GM12878 (cell line): ENCODE results near the gene OR4D2. TPM values are rescaled to one million over a fixed set of nuclear protein-coding genes. Genes with fewer than 3 reads are reported as not detected.

Source experiments
- ATAC-seq: fragments of 200-7000 bp; cut with Tn5 transposase; 3 replicates; pipeline ENCODE4 v1.9.1; 2020; ENCODE audit warnings: mild to moderate bottlenecking, moderate library complexity
- BruUV-seq: library from RNA; stranded (reverse); fragments of 400-500 nt; replicated peaks from 2 replicates; lab custom pipeline; 2021; lab: Mats Ljungman, UMichigan
- CTCF ChIA-PET: fragments of 300-600 bp; sonication (Branson Sonifier 250); formaldehyde crosslinking; extraction: SDS; loops from one replicate; lab custom pipeline; 2021; ENCODE audit warnings: inconsistent platforms; lab: Yijun Ruan, JAX
- POLR2A ChIA-PET: fragments of 350-600 bp; formaldehyde crosslinking; extraction: SDS; loops from one replicate; lab custom pipeline; 2021; ENCODE audit warnings: inconsistent platforms; lab: Charles Lee
- RAD21 ChIA-PET: fragments of 300-600 bp; sonication (Branson Sonifier 250); formaldehyde crosslinking; loops from one replicate; lab custom pipeline; 2023; ENCODE audit warnings: antibody characterized with exemption; ENCODE audit not compliant: unreplicated experiment; lab: Charles Lee
- SMC1A ChIA-PET: fragments of 300-600 bp; sonication (Branson Sonifier 250); formaldehyde crosslinking; loops from one replicate; lab custom pipeline; 2023; ENCODE audit not compliant: unreplicated experiment, uncharacterized antibody; lab: Charles Lee
- DNase-seq: peaks from one replicate; pipeline ENCODE4 v3.0.0-alpha.2; 2011; ENCODE audit warnings: low read depth, low spot score
- FAIRE-seq: peaks from 3 replicates; lab custom pipeline; 2011; peaks lifted over from hg19 to GRCh38; lab: Jason Lieb, UNC
- H2AFZ ChIP-seq: 2 replicates; pipeline ENCODE4 v1.6.0; 2011; ENCODE audit warnings: low read depth, low read length, control low read depth; ENCODE audit not compliant: control insufficient read depth
- H3K27ac ChIP-seq: 2 replicates; pipeline ENCODE4 v1.5.1; 2011; ENCODE audit warnings: control low read depth; ENCODE audit not compliant: control insufficient read depth, insufficient read depth
- H3K27me3 ChIP-seq, 2 experiments: replicated peaks in 1 of 2; 2 replicates each; pipeline versions ENCODE4 v1.6.0 to v1.6.1; 2011; ENCODE audit warnings: low read length in 1 of 2; ENCODE audit not compliant: control insufficient read depth in 2 of 2, insufficient read depth in 2 of 2
- H3K36me3 ChIP-seq, 2 experiments: 2 replicates each; pipeline ENCODE4 v1.5.1; 2011; ENCODE audit warnings: low read length in 1 of 2; ENCODE audit not compliant: control insufficient read depth in 2 of 2, insufficient read depth in 2 of 2
- H3K4me1 ChIP-seq: 2 replicates; pipeline ENCODE4 v1.6.1; 2011; ENCODE audit warnings: mild to moderate bottlenecking, low read length, moderate library complexity, mixed read lengths; ENCODE audit not compliant: control insufficient read depth, insufficient read depth
- H3K4me2 ChIP-seq: 2 replicates; pipeline ENCODE4 v1.6.0; 2011; ENCODE audit warnings: control low read depth; ENCODE audit not compliant: control insufficient read depth, insufficient read depth
- H3K4me3 ChIP-seq: fragments of 200-600 bp; sonication (generic); 2 replicates; pipeline ENCODE4 v1.5.1; 2016
- H3K79me2 ChIP-seq: 2 replicates; pipeline ENCODE4 v1.6.0; 2011; ENCODE audit warnings: low read length; ENCODE audit not compliant: control insufficient read depth, insufficient read depth
- H3K9ac ChIP-seq: 2 replicates; pipeline ENCODE4 v1.8.0; 2011; ENCODE audit warnings: low read length, control low read depth, mixed read lengths; ENCODE audit not compliant: control insufficient read depth, insufficient read depth
- H3K9me3 ChIP-seq: replicated peaks from 3 replicates; pipeline ENCODE4 v1.5.1; 2011; ENCODE audit warnings: mild to moderate bottlenecking, low read length; ENCODE audit not compliant: control insufficient read depth, insufficient read depth
- H4K20me1 ChIP-seq: 2 replicates; pipeline ENCODE4 v1.6.0; 2011; ENCODE audit not compliant: control insufficient read depth, insufficient read depth
- FOS ChIP-seq: IDR thresholded peaks from 3 replicates; pipeline ENCODE4 v1.6.1; 2011; ENCODE audit warnings: borderline replicate concordance; ENCODE audit not compliant: insufficient read length; ENCODE audit errors: extremely low read depth
- FOXM1 ChIP-seq: IDR thresholded peaks from 2 replicates; pipeline ENCODE4 v1.6.1; 2012; ENCODE audit warnings: low read depth, mild to moderate bottlenecking, inconsistent platforms, low read length, moderate library complexity
- HDAC2 ChIP-seq: fragments of 200-600 bp; sonication (generic); IDR thresholded peaks from 2 replicates; pipeline ENCODE4 v1.6.1; 2017
- HDAC6 ChIP-seq: fragments of 200-600 bp; sonication (generic); IDR thresholded peaks from one replicate; pipeline ENCODE4 v1.8.0; 2017; ENCODE audit warnings: antibody characterized with exemption; ENCODE audit not compliant: unreplicated experiment
- KAT2A ChIP-seq: conservative IDR thresholded peaks from 2 replicates; pipeline ENCODE4 v1.6.1; 2011; ENCODE audit warnings: low read depth, low read length; ENCODE audit not compliant: control insufficient read depth
- MTA2 ChIP-seq: fragments of 450-650 bp; IDR thresholded peaks from 2 replicates; pipeline ENCODE4 v1.6.1; 2016; ENCODE audit warnings: low read depth, mild to moderate bottlenecking, moderate library complexity
- NR2C2 ChIP-seq: IDR thresholded peaks from 2 replicates; pipeline ENCODE4 v1.6.1; 2011; ENCODE audit warnings: borderline replicate concordance, low read depth; ENCODE audit not compliant: control insufficient read depth, insufficient read length
- NR2F1 ChIP-seq: fragments of 450-650 bp; conservative IDR thresholded peaks from 2 replicates; pipeline ENCODE4 v1.6.1; 2017; ENCODE audit warnings: mild to moderate bottlenecking
- SUZ12 ChIP-seq: fragments of 200-600 bp; sonication (generic); IDR thresholded peaks from one replicate; pipeline ENCODE4 v1.6.1; 2018; ENCODE audit warnings: antibody characterized with exemption, mild to moderate bottlenecking; ENCODE audit not compliant: unreplicated experiment
- ZNF207 ChIP-seq: fragments of 450-650 bp; IDR thresholded peaks from 2 replicates; pipeline ENCODE4 v1.6.1; 2014; ENCODE audit warnings: antibody characterized with exemption, mild to moderate bottlenecking, borderline replicate concordance
- WGBS: methylation state at CpG from one replicate; pipeline ENCODE4 v1.1.6; 2016; ENCODE audit warnings: low lambda C conversion rate; ENCODE audit not compliant: insufficient replicate concordance, insufficient coverage; ENCODE audit errors: missing lambda C conversion rate; 5-methylcytosine and 5-hydroxymethylcytosine counted together
- in situ Hi-C: fragments of 300-500 bp; cut with MboI; formaldehyde crosslinking; loops from 9 replicates; pipeline ENCODE4 v1.14.3; 2018; ENCODE audit warnings: mixed read lengths
- intact Hi-C: fragments of 100-400 bp; cut with micrococcal nuclease; formaldehyde crosslinking; loops from one replicate; pipeline ENCODE4 v1.14.2; 2022; ENCODE audit not compliant: unreplicated experiment
- polyA plus RNA-seq, 11 experiments: library from polyadenylated mRNA; depleted of rRNA in 4 of 11; unstranded in 6 of 11; stranded (reverse) in 5 of 11; fragments of >200 nt; fragmentation: Nextera tagmentation in 4 of 11; fragmentation: Illumina TruSeq in 1 of 11; extraction: Ambion mirVana in 4 of 11; extraction: Trizol in 1 of 11; gene quantifications; 1 replicate in 1 of 11; 2 replicates in 10 of 11; pipeline versions ENCODE4 v1.2.1 to v1.2.3, GENCODE V29; 2011 to 2016; ENCODE audit warnings: inconsistent platforms in 2 of 11, missing spikeins in 2 of 11, low read depth in 1 of 11
- total RNA-seq, 4 experiments: library from RNA; depleted of rRNA in 3 of 4; stranded (reverse); fragments of >200 nt in 3 of 4; fragmentation: Illumina TruSeq in 1 of 4; extraction: Trizol in 1 of 4; gene quantifications; 2 replicates each; pipeline versions ENCODE4 v1.2.1 to v1.2.3, GENCODE V29; 2013 to 2021

Gene OR4D2
- total and polyA plus RNA-seq, 10 of the 15 experiments (the other 5 are each of a cell fraction or from before 2014, with no cell fraction given) = 0.04 TPM; not detected in 9

DNA sequence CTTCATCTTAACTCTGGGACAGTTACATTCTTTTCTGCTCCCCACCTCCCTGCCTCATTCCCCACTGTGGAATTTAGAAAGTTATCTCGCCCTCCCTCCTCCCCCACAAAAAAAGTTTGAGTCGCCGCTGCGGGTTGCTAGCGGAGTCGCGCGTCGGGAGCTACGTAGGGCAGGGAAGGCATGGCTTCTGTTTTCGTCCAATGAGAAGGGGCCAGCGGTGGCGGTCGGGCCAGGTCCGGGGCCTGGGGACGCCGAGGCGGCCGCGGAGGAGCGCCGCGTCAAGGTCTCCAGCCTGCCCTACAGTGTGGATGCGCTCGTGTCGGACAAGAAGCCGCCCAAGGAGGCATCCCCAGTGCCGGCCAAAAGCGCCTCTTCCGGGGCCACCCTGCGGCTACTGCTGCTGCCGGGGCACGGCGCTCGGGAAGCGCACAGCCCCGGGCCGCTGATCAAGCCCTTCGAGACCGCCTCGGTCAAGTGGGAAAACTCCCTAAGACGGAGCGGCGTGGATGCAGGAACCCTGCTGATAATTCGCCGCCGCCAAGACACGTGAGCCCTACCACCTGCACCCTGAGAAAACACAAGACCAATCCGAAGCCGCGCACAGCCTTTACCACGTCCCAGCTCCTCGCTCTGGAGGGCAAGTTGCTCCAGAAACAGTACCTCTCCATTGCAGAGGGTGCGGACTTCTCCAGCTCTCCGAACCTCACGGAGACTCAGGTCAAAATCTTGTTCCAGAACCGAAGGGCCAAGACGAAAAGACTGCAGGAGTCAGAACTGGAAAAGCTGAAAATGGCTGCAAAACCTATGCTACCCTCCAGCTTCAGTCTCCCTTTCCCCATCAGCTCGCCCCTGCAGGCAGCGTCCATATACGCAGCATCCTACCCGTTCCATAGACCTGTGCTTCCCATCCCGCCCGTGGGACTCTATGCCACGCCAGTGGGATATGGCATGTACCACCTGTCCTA is 9.7 kb upstream of the OR4D2 start:
- Histone ChIP-seq H3K4me1 (no peaks in the 10 kb centered on the region), H3K4me2 (no peak overlapping the region), H4K20me1 (no peaks in the 10 kb centered on the region; the same call in 1 of the 2 replicates), H3K27me3 (peaks cover 3 to 10% of the 10 kb centered on the region in 2 experiments), H3K4me3 (no peak overlapping the region), H3K27ac (no peak overlapping the region), H3K9me3 (no peaks in the 10 kb centered on the region), H2AFZ (no peak overlapping the region), H3K36me3 (no peaks in the 10 kb centered on the region), H3K9ac (no peak overlapping the region), H3K79me2 (no peaks in the 10 kb centered on the region)
- no peak for FAIRE-seq
- CTCF ChIA-PET = no interaction called here
- TF ChIP-seq SUZ12 (peak; percentile 85), MTA2 (no peak)
- SMC1A ChIA-PET = no interaction called here
- ATAC-seq = no peak; the same call in 1 of the 3 replicates
- in situ Hi-C loops = no loop called here
- POLR2A ChIA-PET = no interaction called here
- no TSS peak for BruUV-seq
- RAD21 ChIA-PET = no interaction called here
- intact Hi-C loops = no loop called here
- WGBS = 5% methylated on average over 65 of the region's 65 CpGs
- DNase-seq = no peak

DNA sequence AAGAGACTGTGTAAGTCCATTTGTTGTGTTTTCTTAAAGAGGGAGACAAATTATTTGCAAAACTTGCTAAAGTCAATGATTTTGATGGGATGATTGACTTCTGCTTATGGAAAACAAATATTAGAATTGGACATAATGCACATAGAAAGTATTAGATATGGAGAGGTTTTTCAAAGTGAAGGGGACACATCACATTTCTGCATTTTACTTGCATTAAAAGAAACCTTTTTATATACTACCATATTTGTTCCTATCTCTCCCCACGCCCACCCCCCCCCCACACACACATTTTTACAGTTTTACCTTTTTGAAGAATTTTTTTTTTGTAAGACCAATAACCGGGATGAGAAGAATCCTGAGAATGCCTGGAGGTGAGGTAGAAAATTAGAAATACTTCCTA is 8.6 kb upstream of the OR4D2 start:
- SMC1A ChIA-PET = no interaction called here
- no peaks in the 10 kb centered on the region for H3K79me2 ChIP-seq
- H3K27me3 ChIP-seq = peaks cover 3 to 10% of the 10 kb centered on the region in 2 experiments; a peak in 3 of 4 replicates
- no peaks in the 10 kb centered on the region for H3K36me3 ChIP-seq
- no peaks in the 10 kb centered on the region; the same call in 1 of the 2 replicates for H4K20me1 ChIP-seq
- no peak overlapping the region for H3K4me3 ChIP-seq
- no peaks in the 10 kb centered on the region for H3K4me1 ChIP-seq
- 0% methylated on average over 2 of the region's 2 CpGs for WGBS
- RAD21 ChIA-PET = no interaction called here
- no peak overlapping the region for H3K4me2 ChIP-seq
- FAIRE-seq = no peak
- CTCF ChIA-PET = no interaction called here
- no peak for DNase-seq
- in situ Hi-C loops = no loop called here
- no peak overlapping the region for H3K9ac ChIP-seq
- BruUV-seq = no TSS peak
- intact Hi-C loops = no loop called here
- POLR2A ChIA-PET = no interaction called here
- H3K9me3 ChIP-seq = no peaks in the 10 kb centered on the region
- no peak overlapping the region for H2AFZ ChIP-seq
- H3K27ac ChIP-seq = no peak overlapping the region
- TF ChIP-seq FOXM1 (no peak), HDAC2 (no peak), KAT2A (no peak), NR2F1 (no peak), ZNF207 (no peak), HDAC6 (no peak), NR2C2 (no peak), FOS (no peak)
- no peak for ATAC-seq
